ENCODE data around the gene ACKR4. TPM values are rescaled to one million over a fixed set of nuclear protein-coding genes. Genes with fewer than 3 reads are reported as not detected.
"Not testable (repeated sequence)": the region's sequence is repeated elsewhere in the genome, so short reads cannot be mapped to it uniquely, and the experiment has no call there.

Gene ACKR4
- total RNA-seq, 2 donors from 2014 or later = 0.21 TPM; not detected in 1

DNA sequence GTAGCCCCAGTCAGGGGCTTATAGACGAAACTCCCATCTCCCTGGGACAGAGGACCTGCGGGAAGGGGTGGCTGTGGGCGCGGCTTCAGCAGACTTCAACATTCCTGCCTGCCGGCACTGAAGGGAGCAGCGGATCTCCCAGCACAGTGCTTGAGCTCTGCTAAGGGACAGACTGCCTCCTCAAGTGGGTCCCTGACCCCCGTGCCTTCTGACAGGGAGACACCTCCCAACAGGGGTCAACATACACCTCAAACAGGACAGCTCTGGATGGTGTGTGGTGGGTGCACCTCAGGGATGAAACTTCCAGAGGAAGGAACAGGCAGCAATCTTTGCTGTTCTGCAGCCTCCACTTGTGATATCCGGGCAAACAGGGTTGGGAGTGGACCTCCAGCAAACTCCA, 9.6 kb downstream of the ACKR4 start:
- H3K27ac Mint-ChIP-seq; ATAC-seq (replicated peaks): not testable (repeated sequence)
- H3K36me3 Mint-ChIP-seq (ENCODE audit: low read depth) = peaks cover 81% of the 10 kb centered on the region

DNA sequence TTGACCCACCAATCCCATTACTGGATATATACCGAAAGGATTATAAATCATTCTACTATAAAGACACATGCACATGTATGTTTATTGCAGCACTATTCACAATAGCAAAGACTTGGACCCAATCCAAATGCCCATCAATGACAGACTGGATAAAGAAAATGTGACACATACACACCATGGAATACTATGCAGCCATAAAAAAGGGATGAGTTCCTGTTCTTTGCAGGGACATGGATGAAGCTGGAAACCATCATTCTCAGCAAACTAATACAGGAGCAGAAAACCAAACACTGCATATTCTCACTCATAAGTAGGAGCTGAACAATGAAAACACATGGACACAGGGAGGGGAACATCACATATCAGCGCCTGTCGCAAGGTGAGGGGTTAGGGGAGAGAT, 18.2 kb downstream of the ACKR4 start:
- H3K9me3 Mint-ChIP-seq; H3K27ac Mint-ChIP-seq; H3K4me1 Mint-ChIP-seq; ATAC-seq (replicated peaks); H3K4me3 Mint-ChIP-seq; H3K27me3 Mint-ChIP-seq: not testable (repeated sequence)
- peaks cover 58% of the 10 kb centered on the region for H3K36me3 Mint-ChIP-seq (ENCODE audit: low read depth)

More for the DNA sequence above, 9.6 kb downstream of the ACKR4 start:
- not testable (repeated sequence) for H3K4me3 Mint-ChIP-seq, H3K4me1 Mint-ChIP-seq, H3K9me3 Mint-ChIP-seq, H3K27me3 Mint-ChIP-seq

DNA sequence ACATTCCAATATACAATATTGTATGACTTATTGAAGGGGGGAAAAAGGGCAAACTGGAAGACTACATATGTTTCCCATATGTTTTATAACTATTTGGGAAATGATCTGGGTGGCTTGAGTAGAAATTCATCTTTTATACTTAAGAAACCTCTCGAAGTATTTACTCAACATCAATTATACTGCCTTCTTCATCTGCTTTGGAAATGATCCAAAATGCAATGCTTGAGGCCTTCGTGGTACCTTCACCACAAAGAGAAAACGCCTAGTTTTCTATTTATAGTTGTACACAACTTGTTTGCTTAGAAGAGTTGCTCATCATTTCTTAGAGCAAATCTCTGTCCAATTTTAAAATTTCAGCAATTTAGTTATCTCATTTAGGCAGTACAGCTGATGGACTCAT, 18.8 kb downstream of the ACKR4 start:
- Mint-ChIP-seq H3K27me3 (no peaks in the 10 kb centered on the region), H3K4me1 (no peaks in the 10 kb centered on the region), H3K9me3 (no peaks in the 10 kb centered on the region), H3K27ac (no peak overlapping the region), H3K36me3 (ENCODE audit: low read depth) (peaks cover 58% of the 10 kb centered on the region), H3K4me3 (no peak overlapping the region)
- ATAC-seq (replicated peaks) = no peak

DNA sequence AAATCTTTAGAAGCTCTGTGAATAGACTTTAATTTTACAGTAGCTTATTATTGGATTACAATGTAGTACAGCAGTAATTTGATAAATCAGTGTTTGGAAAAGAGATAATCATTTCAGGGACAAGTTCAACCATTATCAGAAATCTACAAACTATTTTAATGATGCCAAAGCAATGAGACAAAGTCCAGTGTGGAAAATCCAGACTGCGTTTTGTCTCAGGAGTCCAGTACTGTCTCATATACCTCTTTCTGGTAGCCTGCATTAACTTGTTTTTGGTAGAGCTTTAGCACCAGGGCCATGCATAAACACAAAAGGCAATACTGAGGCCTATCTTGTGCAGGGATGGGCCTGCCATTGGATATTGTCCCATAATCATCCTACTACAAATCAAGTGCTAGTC, 19.7 kb downstream of the ACKR4 start:
- no peak for ATAC-seq (replicated peaks)
- no peaks in the 10 kb centered on the region for H3K4me1 Mint-ChIP-seq
- peaks cover 59% of the 10 kb centered on the region for H3K36me3 Mint-ChIP-seq (ENCODE audit: low read depth)

DNA sequence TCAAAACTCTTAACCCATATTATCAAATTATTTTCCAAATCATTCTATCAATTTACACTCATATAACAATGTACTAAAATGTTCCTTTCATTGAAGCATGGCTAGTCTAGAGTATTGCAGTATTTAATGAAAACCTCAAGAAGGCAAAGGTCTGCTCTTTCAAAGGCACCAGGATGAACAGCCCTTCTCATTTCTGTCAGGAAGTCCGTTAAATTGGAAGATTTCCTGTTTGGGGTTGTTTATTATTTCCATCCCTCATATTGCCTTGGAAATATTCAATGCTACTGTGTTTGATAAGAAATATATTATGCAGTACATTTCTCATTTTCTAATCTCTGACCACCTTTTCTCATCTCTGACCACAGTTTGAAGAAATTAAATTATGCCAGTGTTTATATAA, 25.1 kb downstream of the ACKR4 start:
- Mint-ChIP-seq H3K27me3 (no peaks in the 10 kb centered on the region), H3K9me3 (no peaks in the 10 kb centered on the region), H3K36me3 (ENCODE audit: low read depth) (peaks cover 52% of the 10 kb centered on the region), H3K4me1 (no peaks in the 10 kb centered on the region), H3K4me3 (no peak overlapping the region), H3K27ac (no peak overlapping the region)
- no peak for ATAC-seq (replicated peaks)

More for the DNA sequence above, 19.7 kb downstream of the ACKR4 start:
- H3K27me3 Mint-ChIP-seq = no peaks in the 10 kb centered on the region
- H3K9me3 Mint-ChIP-seq = no peaks in the 10 kb centered on the region
- no peak overlapping the region for H3K27ac Mint-ChIP-seq
- H3K4me3 Mint-ChIP-seq = no peak overlapping the region

DNA sequence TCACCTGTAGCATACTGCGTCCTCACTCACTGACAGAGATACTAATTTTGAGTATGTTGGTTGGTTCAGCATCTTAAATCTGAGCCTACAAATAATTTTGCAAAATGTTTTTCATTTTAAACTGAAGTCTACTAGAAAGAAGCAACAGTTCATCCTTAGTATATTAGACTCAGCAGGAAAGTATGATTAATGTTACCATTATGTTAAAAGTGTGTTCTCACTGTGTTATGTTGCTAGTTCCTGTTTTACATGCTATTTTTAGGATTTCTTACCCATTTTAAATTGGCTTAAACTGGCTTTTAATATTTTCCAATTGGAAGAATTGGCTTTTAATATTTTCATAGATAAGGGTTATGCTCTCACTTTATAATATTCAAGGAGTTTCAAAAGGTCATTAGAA, 25.7 kb downstream of the ACKR4 start:
- ATAC-seq (replicated peaks) = no peak
- no peak overlapping the region for H3K27ac Mint-ChIP-seq
- peaks cover 52% of the 10 kb centered on the region for H3K36me3 Mint-ChIP-seq (ENCODE audit: low read depth)
- H3K4me1 Mint-ChIP-seq = no peaks in the 10 kb centered on the region
- no peaks in the 10 kb centered on the region for H3K9me3 Mint-ChIP-seq
- H3K27me3 Mint-ChIP-seq = no peaks in the 10 kb centered on the region
- no peak overlapping the region for H3K4me3 Mint-ChIP-seq

DNA sequence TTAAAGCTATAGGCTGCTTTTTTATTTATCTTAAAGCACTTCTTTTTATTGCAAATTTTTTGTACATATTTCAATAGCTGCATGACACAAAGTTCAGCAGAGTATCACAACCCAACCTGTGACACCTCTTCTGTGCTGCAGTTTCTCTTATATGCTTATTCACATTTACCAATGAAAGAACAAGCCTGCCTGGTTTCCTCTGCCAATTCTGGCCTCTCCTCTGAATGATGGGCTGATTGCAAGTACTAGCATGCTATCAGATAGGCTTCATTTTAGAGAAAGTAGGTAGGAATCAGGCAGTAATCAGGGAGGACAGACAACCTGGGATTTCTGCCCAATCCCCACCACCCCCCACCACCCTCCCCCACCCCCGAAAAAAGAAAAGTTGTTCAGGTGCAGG, 26.6 kb downstream of the ACKR4 start:
- no peaks in the 10 kb centered on the region for H3K9me3 Mint-ChIP-seq
- no peak overlapping the region for H3K4me3 Mint-ChIP-seq
- no peak overlapping the region for H3K27ac Mint-ChIP-seq
- H3K4me1 Mint-ChIP-seq = no peaks in the 10 kb centered on the region
- H3K36me3 Mint-ChIP-seq (ENCODE audit: low read depth) = peaks cover 56% of the 10 kb centered on the region
- ATAC-seq (replicated peaks) = no peak
- H3K27me3 Mint-ChIP-seq = no peaks in the 10 kb centered on the region

DNA sequence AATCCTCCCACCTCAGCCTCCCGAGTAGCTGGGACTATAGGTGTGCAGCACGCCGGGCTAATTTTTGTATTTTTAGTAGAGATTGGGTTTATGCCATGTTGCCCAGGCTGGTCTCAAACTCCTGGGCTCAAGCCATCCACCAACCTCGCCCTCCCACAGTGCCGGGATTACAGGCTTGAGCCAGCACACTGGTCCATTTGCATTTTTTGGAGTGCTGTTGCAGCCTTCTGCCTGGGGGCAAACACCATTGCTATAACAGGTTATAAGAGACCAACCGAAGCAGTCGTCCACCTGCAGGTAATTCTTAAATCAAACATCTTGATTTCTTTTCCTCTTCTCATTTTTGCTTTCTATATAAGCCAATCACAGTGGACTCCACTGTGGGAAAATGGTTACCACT, 27.7 kb downstream of the ACKR4 start:
- peaks cover under 1% of the 10 kb centered on the region for H3K4me1 Mint-ChIP-seq
- H3K9me3 Mint-ChIP-seq = no peaks in the 10 kb centered on the region
- no peak overlapping the region for H3K27ac Mint-ChIP-seq
- no peaks in the 10 kb centered on the region for H3K27me3 Mint-ChIP-seq
- no peak overlapping the region for H3K4me3 Mint-ChIP-seq
- H3K36me3 Mint-ChIP-seq (ENCODE audit: low read depth) = peaks cover 60% of the 10 kb centered on the region
- no peak for ATAC-seq (replicated peaks)

DNA sequence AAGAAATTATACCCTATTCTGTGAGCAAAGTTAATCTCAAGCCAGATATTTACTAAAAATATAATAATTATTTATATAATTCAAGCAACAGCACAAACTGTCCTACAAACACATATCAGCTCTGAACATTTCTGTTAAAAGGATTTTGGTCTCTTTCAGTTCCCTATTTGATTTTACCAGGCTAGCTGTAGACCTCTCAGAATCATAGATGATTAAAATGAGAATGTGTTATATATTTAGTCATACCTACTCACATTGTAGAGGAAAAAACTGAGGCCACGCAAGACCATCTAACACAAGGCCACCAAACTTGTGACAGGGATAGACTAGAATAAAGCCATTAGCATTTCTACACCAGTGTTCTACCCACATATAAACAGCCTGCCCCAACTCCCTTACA, 28.5 kb downstream of the ACKR4 start:
- no peak for ATAC-seq (replicated peaks)
- Mint-ChIP-seq H3K4me1 (peaks cover 5% of the 10 kb centered on the region), H3K27me3 (no peaks in the 10 kb centered on the region), H3K9me3 (no peaks in the 10 kb centered on the region), H3K36me3 (ENCODE audit: low read depth) (peaks cover 61% of the 10 kb centered on the region), H3K4me3 (no peak overlapping the region), H3K27ac (no peak overlapping the region)

DNA sequence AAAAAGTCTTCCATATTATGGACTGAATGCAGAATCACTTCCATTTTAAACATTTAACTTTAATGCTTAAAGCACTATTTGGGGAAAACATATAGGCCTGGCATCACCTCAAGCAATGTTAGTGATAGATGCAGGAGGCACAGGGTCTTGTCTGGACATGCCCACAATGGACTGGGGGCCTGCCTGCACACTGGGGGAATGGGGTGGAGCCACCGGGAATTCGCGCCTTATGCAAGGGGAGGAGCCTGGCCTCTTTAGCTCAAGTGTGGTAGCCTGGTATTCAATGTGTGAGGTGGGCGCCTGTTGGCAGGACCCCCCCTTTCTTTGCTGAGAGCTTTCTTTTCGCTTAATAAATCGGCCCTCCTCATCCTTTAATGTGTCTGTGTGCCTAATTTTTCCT, 29.9 kb downstream of the ACKR4 start:
- ATAC-seq (replicated peaks) = no peak
- H3K27ac Mint-ChIP-seq = peak overlapping the region; percentile 20
- H3K9me3 Mint-ChIP-seq = no peaks in the 10 kb centered on the region
- H3K4me3 Mint-ChIP-seq = no peak overlapping the region
- H3K36me3 Mint-ChIP-seq (ENCODE audit: low read depth) = peaks cover 52% of the 10 kb centered on the region
- H3K4me1 Mint-ChIP-seq = peaks cover 5% of the 10 kb centered on the region
- H3K27me3 Mint-ChIP-seq = no peaks in the 10 kb centered on the region

DNA sequence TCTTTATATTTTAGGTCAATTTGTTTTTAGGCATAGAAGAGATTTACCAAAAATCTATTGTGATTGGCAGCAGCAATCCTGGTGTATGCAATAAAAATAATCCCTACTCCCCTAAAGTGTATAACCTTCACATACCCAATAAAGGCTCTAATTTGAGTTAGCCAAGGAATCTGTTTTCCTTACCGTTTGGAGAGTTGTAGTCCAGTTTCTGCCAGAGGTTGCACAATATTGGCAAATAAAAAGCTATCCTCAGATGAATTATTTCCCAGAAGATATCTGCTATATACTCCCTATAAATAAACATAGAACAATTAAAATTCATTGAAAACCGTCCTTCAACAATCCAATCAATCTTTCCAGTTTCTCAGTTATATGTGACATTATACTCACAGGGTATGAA, 31.1 kb downstream of the ACKR4 start:
- Mint-ChIP-seq H3K36me3 (ENCODE audit: low read depth) (peaks cover 58% of the 10 kb centered on the region), H3K27ac (peak overlapping the region; percentile 43), H3K27me3 (no peaks in the 10 kb centered on the region), H3K4me3 (no peak overlapping the region), H3K9me3 (no peaks in the 10 kb centered on the region), H3K4me1 (peaks cover 5% of the 10 kb centered on the region)
- no peak for ATAC-seq (replicated peaks)

DNA sequence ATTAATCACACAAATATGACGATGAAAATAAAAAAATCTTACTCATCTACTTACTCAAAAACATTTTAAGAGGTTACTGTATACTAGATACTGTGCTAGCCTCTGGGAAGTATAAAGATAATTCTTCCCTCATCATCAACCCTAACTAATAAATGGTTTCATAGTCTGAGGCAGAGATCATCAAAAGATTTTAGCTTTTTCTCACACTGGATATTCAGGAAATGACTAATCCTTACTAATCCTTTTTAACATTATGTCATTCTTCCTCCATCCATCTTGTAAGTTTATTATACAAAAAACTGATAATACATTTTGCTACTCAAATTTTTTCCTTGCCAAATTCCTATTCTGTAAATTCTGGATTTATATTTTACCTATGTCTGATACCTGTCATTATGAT, 32.9 kb downstream of the ACKR4 start:
- H3K4me1 Mint-ChIP-seq = peaks cover 5% of the 10 kb centered on the region
- ATAC-seq (replicated peaks) = peak; percentile 61
- no peak overlapping the region for H3K27ac Mint-ChIP-seq

DNA sequence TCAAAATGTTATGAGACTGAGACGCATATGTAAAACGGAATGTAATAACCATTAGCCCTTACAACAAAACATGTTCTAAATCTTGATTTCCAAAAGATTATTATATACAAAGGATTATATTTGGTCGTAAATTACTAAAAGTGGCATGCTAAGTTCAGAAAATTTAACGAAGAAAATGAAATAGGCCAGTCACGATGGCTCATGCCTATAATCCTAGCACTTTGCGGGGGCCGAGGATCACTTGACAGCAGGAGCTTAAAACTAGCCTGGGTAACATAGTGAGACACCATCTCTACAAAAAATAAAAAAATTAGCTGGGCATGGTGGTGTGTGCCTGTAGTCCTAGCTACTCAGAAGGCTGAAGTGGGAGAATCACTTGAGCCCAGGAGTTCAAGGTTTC, 33.5 kb downstream of the ACKR4 start:
- Mint-ChIP-seq H3K27me3 (no peaks in the 10 kb centered on the region), H3K4me1 (peaks cover 5% of the 10 kb centered on the region), H3K36me3 (ENCODE audit: low read depth) (peaks cover 55% of the 10 kb centered on the region), H3K4me3 (no peak overlapping the region), H3K9me3 (no peaks in the 10 kb centered on the region), H3K27ac (no peak overlapping the region)
- ATAC-seq (replicated peaks) = no peak

More for the DNA sequence above, 32.9 kb downstream of the ACKR4 start:
- H3K9me3 Mint-ChIP-seq = no peaks in the 10 kb centered on the region
- H3K4me3 Mint-ChIP-seq = no peak overlapping the region
- peaks cover 59% of the 10 kb centered on the region for H3K36me3 Mint-ChIP-seq (ENCODE audit: low read depth)
- no peaks in the 10 kb centered on the region for H3K27me3 Mint-ChIP-seq

DNA sequence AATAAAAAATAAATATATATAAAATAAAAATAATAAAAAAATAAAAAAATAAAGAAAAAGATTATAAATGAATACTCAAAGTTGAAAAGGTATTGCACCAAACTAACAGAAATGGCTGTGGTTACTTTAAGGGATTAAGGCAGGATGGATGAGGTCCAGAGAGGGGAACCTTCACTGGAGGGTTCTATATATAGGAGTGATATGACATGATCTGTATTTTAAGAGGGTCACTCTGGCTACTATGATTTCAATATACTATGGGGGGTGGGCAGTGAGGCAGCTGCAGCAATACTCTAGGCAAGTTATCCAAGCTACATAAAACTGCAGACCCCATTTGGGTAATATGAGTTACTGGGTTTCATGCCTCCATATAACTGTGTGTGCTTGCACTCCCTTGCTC, 38.0 kb downstream of the ACKR4 start:
- Mint-ChIP-seq H3K4me1 (peaks cover 2% of the 10 kb centered on the region), H3K9me3 (no peaks in the 10 kb centered on the region), H3K4me3 (no peak overlapping the region), H3K27me3 (no peaks in the 10 kb centered on the region), H3K36me3 (ENCODE audit: low read depth) (peaks cover 58% of the 10 kb centered on the region), H3K27ac (no peak overlapping the region)
- ATAC-seq (replicated peaks) = no peak

DNA sequence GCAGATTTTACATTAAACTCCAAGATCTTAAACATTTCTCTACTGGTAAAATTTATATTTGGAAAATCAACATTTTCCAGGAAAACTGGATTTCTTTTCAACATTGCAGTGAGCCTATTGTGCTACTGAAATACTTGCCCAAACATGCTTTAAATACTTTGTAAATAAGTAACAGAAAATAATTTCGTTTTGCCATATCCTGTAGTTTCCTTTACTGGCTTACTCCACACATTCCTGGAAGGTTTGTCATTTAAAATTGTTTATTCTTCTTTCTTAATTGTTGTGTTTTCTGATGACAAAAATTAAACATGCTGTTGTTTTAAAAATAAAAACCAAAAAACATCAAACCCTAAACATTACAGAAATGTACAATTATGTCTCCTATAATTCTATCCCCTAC, 40.5 kb downstream of the ACKR4 start:
- no peak overlapping the region for H3K4me3 Mint-ChIP-seq
- no peaks in the 10 kb centered on the region for H3K27me3 Mint-ChIP-seq
- no peak overlapping the region for H3K27ac Mint-ChIP-seq
- ATAC-seq (replicated peaks) = no peak
- H3K4me1 Mint-ChIP-seq = no peaks in the 10 kb centered on the region
- no peaks in the 10 kb centered on the region for H3K9me3 Mint-ChIP-seq
- H3K36me3 Mint-ChIP-seq (ENCODE audit: low read depth) = peaks cover 66% of the 10 kb centered on the region

DNA sequence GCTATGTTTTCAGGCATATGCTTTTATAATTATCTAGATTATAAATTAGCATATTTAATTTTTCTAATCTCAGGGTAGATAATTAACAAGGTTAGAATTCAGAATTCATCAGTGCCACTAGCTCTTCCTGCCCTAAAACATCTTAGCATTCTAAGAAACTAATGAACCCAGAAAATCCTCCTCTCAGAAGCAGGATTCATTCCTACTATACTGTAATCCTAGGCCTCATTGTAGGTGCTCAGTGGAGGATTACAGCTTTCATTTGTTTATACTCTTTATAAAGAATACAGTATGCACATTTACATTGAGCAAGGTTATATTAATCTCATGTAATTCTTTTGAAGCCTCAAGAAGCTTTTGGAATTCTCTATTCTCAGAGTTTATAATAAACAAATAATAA, 41.6 kb downstream of the ACKR4 start:
- H3K36me3 Mint-ChIP-seq (ENCODE audit: low read depth) = peaks cover 57% of the 10 kb centered on the region
- ATAC-seq (replicated peaks) = no peak
- no peaks in the 10 kb centered on the region for H3K4me1 Mint-ChIP-seq
- H3K4me3 Mint-ChIP-seq = no peak overlapping the region
- no peaks in the 10 kb centered on the region for H3K9me3 Mint-ChIP-seq
- no peaks in the 10 kb centered on the region for H3K27me3 Mint-ChIP-seq
- no peak overlapping the region for H3K27ac Mint-ChIP-seq
